Urothelium cell line (cell line): ENCODE measurements around the gene ZDHHC18.
A peak's percentile ranks its signal among the peaks of the same experiment; 100 is the strongest.
"Not testable (repeated sequence)": the region's sequence is repeated elsewhere in the genome, so short reads cannot be mapped to it uniquely, and the experiment has no call there.

ENCODE experiments used
- DNase-seq: peaks from one replicate; pipeline ENCODE4 v3.0.0; 2011; ENCODE audit warnings: low spot score, mixed read lengths
- FAIRE-seq: peaks from 2 replicates; lab custom pipeline; 2011; peaks lifted over from hg19 to GRCh38; lab: Jason Lieb, UNC

ZDHHC18 gene

GRCh38 chr1:26856604-26857469, 30.3 kb downstream of the ZDHHC18 start:
- no peak for FAIRE-seq
- DNase-seq, result no peak

GRCh38 chr1:26857473-26858060, 31.1 kb downstream of the ZDHHC18 start:
- FAIRE-seq, result no peak
- DNase-seq, result no peak

GRCh38 chr1:26858160-26858559, 31.7 kb downstream of the ZDHHC18 start:
- DNase-seq, result no peak
- no peak for FAIRE-seq

- DNase-seq (no peak), FAIRE-seq (no peak)
These were observed 32.6 kb downstream of the ZDHHC18 start for GRCh38 chr1:26858891-26859640.

- DNase-seq, result peak; percentile 47
- FAIRE-seq, result no peak
These were observed 34.8 kb downstream of the ZDHHC18 start for GRCh38 chr1:26861286-26861701.

- no peak for FAIRE-seq
- peak; percentile 49 for DNase-seq
These were observed 35.4 kb downstream of the ZDHHC18 start for GRCh38 chr1:26861889-26862378.

GRCh38 chr1:26862781-26863684, 36.5 kb downstream of the ZDHHC18 start, which contains the start of gene SFN:
SFN (plus strand) TSS chr1:26863149; CDS start chr1:26863213, 64 bp downstream.
- peak; percentile 93 for DNase-seq
- peak; percentile 56 for FAIRE-seq

GRCh38 chr1:26863685-26864077, 37.2 kb downstream of the ZDHHC18 start:
- no peak for FAIRE-seq
- no peak for DNase-seq

GRCh38 chr1:26864610-26865480, 38.4 kb downstream of the ZDHHC18 start:
- FAIRE-seq, result peak; percentile 88

GRCh38 chr1:26873097-26873496, 46.6 kb downstream of the ZDHHC18 start:
- FAIRE-seq, DNase-seq: not testable (repeated sequence)

More at GRCh38 chr1:26864610-26865480, 38.4 kb downstream of the ZDHHC18 start:
- DNase-seq, result peak; percentile 94

- no peak for FAIRE-seq
These were observed 48.4 kb downstream of the ZDHHC18 start for GRCh38 chr1:26874896-26875295.

GRCh38 chr1:26877326-26877725, 50.8 kb downstream of the ZDHHC18 start:
- DNase-seq (no peak), FAIRE-seq (no peak)

More at GRCh38 chr1:26874896-26875295, 48.4 kb downstream of the ZDHHC18 start:
- DNase-seq, result no peak

GRCh38 chr1:26879793-26880192, 53.3 kb downstream of the ZDHHC18 start:
- no peak for DNase-seq
- FAIRE-seq, result no peak

- DNase-seq, FAIRE-seq: not testable (repeated sequence)
These were observed 55.1 kb downstream of the ZDHHC18 start for GRCh38 chr1:26881611-26882010.

GRCh38 chr1:26882696-26883463, 56.4 kb downstream of the ZDHHC18 start:
- FAIRE-seq, result no peak
- no peak for DNase-seq

GRCh38 chr1:26887125-26887524, 60.6 kb downstream of the ZDHHC18 start:
- FAIRE-seq (no peak), DNase-seq (no peak)

- FAIRE-seq (no peak), DNase-seq (no peak)
These were observed 61.7 kb downstream of the ZDHHC18 start for GRCh38 chr1:26888231-26888630.
